Smooth muscle cell (in vitro differentiated cells): ENCODE data around the gene TMEM184B. TPM values are rescaled to one million over a fixed set of nuclear protein-coding genes. Genes with fewer than 3 reads are reported as not detected.

Source experiments
- DNase-seq: peaks from one replicate; lab custom pipeline; 2025; ENCODE audit not compliant: unreplicated experiment; lab: John Stamatoyannopoulos, UW
- H2AFZ ChIP-seq: fragments of 200-600 bp; sonication (generic); 2 replicates; pipeline ENCODE4 v1.6.0; 2016; ENCODE audit warnings: antibody characterized with exemption, low read depth, mild to moderate bottlenecking
- H3F3A ChIP-seq: fragments of 200-600 bp; sonication (generic); 2 replicates; pipeline ENCODE4 v1.6.0; 2017; ENCODE audit warnings: antibody characterized with exemption, low read depth
- H3K27ac ChIP-seq: fragments of 200-600 bp; sonication (generic); 2 replicates; pipeline ENCODE4 v1.5.1; 2016; ENCODE audit warnings: low read depth, mild to moderate bottlenecking
- H3K27me3 ChIP-seq: fragments of 200-600 bp; sonication (generic); 2 replicates; pipeline ENCODE4 v1.6.1; 2016; ENCODE audit warnings: low read depth, mild to moderate bottlenecking
- H3K36me3 ChIP-seq: fragments of 200-600 bp; sonication (generic); 2 replicates; pipeline ENCODE4 v1.5.1; 2016; ENCODE audit warnings: low read depth
- H3K4me1 ChIP-seq: fragments of 200-600 bp; sonication (generic); 2 replicates; pipeline ENCODE4 v1.5.1; 2016; ENCODE audit warnings: low read depth
- H3K4me2 ChIP-seq: fragments of 200-600 bp; sonication (generic); 2 replicates; pipeline ENCODE4 v1.6.0; 2016; ENCODE audit warnings: mild to moderate bottlenecking
- H3K4me3 ChIP-seq: fragments of 200-600 bp; sonication (generic); 2 replicates; pipeline ENCODE4 v1.5.1; 2016; ENCODE audit warnings: mild to moderate bottlenecking
- H3K79me2 ChIP-seq: fragments of 200-600 bp; sonication (generic); 2 replicates; pipeline ENCODE4 v1.6.0; 2016; ENCODE audit warnings: low read depth, mild to moderate bottlenecking
- H3K9ac ChIP-seq: fragments of 200-600 bp; sonication (generic); 2 replicates; pipeline ENCODE4 v1.6.0; 2016; ENCODE audit warnings: low read depth
- H3K9me3 ChIP-seq: fragments of 200-600 bp; sonication (generic); replicated peaks from 2 replicates; pipeline ENCODE4 v1.5.1; 2016; ENCODE audit warnings: low read depth
- H4K20me1 ChIP-seq: fragments of 200-600 bp; sonication (generic); 2 replicates; pipeline ENCODE4 v1.6.0; 2016; ENCODE audit warnings: low read depth
- WGBS: methylation state at CpG from one replicate; pipeline ENCODE4 v1.1.7; 2016; ENCODE audit warnings: low lambda C conversion rate; 5-methylcytosine and 5-hydroxymethylcytosine counted together
- polyA plus RNA-seq: library from polyadenylated mRNA; unstranded; fragments of >200 nt; fragmentation: Nextera tagmentation; extraction: Ambion mirVana; gene quantifications from 2 replicates; pipeline ENCODE4 v1.2.1, GENCODE V29; 2016
- total RNA-seq: library from RNA; depleted of rRNA; stranded (reverse); fragments of >200 nt; gene quantifications from 2 replicates; pipeline ENCODE4 v1.2.3, GENCODE V29; 2014
- TF ChIP-seq, protein P1 (sequence below): fragments of 200-600 bp; sonication (generic); IDR thresholded peaks from 2 replicates; pipeline ENCODE4 v1.5.1; 2017; ENCODE audit warnings: borderline replicate concordance, mild to moderate bottlenecking, antibody characterized with exemption; ENCODE audit not compliant: insufficient read depth, poor library complexity, severe bottlenecking

TMEM184B gene
- total and polyA plus RNA-seq, 2 experiments from 2014 or later, result 34.1 to 96.3 TPM

DNA sequence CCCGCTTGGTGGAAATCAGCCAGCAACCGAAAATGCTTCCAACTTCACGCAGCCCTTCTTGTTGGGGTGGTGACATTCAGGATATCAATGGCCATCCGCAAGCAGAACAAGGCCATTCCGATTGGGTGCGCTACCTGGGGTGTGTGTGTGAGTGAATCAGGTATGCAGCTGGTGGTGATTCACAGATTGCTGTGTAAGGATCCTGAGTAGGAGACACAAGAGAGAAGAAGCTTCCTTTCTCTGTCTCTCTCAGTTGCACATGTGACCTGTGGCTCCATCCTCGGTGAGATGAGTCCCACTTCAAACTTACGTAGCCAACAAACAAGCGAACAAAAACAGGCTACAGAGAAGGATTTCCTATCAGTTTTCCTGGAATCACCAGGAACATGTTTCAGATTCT, 9.6 kb upstream of the TMEM184B start:
- H3K79me2 ChIP-seq, result no peaks in the 10 kb centered on the region
- TF ChIP-seq, protein P1, sequence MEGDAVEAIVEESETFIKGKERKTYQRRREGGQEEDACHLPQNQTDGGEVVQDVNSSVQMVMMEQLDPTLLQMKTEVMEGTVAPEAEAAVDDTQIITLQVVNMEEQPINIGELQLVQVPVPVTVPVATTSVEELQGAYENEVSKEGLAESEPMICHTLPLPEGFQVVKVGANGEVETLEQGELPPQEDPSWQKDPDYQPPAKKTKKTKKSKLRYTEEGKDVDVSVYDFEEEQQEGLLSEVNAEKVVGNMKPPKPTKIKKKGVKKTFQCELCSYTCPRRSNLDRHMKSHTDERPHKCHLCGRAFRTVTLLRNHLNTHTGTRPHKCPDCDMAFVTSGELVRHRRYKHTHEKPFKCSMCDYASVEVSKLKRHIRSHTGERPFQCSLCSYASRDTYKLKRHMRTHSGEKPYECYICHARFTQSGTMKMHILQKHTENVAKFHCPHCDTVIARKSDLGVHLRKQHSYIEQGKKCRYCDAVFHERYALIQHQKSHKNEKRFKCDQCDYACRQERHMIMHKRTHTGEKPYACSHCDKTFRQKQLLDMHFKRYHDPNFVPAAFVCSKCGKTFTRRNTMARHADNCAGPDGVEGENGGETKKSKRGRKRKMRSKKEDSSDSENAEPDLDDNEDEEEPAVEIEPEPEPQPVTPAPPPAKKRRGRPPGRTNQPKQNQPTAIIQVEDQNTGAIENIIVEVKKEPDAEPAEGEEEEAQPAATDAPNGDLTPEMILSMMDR, result no peak
- no peaks in the 10 kb centered on the region for H3K27me3 ChIP-seq
- H3K4me2 ChIP-seq, result no peak overlapping the region
- H3K9ac ChIP-seq, result no peak overlapping the region
- H3K4me3 ChIP-seq, result no peak overlapping the region
- H3K9me3 ChIP-seq, result no peaks in the 10 kb centered on the region
- H2AFZ ChIP-seq, result no peak overlapping the region
- peaks cover 3% of the 10 kb centered on the region for H3K4me1 ChIP-seq
- H4K20me1 ChIP-seq, result no peaks in the 10 kb centered on the region
- peaks cover 17% of the 10 kb centered on the region for H3F3A ChIP-seq
- no peaks in the 10 kb centered on the region for H3K36me3 ChIP-seq
- WGBS, result 91% methylated on average over 9 of the region's 9 CpGs
- peak overlapping the region; percentile 87 for H3K27ac ChIP-seq
- no peak for DNase-seq

DNA sequence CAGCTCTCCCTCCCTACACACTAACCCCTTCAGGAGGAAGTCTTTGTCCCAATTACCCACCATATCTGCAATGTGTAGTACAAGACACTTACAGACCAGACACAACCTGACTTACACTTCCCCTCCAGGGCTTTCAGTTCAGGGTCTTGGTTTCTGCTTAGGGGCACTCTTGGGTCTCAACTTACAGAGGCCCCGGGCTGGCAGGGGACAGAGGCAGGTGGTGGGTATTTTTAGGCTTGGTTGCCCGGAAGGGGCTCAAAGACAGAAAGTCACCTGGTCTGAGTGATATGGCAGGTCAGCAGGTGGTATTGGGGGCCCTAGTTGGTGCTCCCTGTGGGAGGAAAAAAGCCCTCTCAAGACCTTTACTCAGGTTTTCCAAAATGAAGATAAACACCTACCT, 3.4 kb upstream of the TMEM184B start:
- H3K4me3 ChIP-seq, result no peak overlapping the region
- H3F3A ChIP-seq, result no peaks in the 10 kb centered on the region
- peaks cover 11% of the 10 kb centered on the region for H4K20me1 ChIP-seq
- TF ChIP-seq, protein P1, result no peak
- H3K79me2 ChIP-seq, result peaks cover 19% of the 10 kb centered on the region
- no peak for DNase-seq
- H3K4me2 ChIP-seq, result no peak overlapping the region
- no peaks in the 10 kb centered on the region for H3K36me3 ChIP-seq
- no peaks in the 10 kb centered on the region for H3K9me3 ChIP-seq
- no peak overlapping the region for H3K9ac ChIP-seq
- no peak overlapping the region for H3K27ac ChIP-seq
- no peak overlapping the region for H2AFZ ChIP-seq
- H3K27me3 ChIP-seq, result no peaks in the 10 kb centered on the region
- H3K4me1 ChIP-seq, result peaks cover 7% of the 10 kb centered on the region
- WGBS, result 96% methylated on average over 2 of the region's 2 CpGs

DNA sequence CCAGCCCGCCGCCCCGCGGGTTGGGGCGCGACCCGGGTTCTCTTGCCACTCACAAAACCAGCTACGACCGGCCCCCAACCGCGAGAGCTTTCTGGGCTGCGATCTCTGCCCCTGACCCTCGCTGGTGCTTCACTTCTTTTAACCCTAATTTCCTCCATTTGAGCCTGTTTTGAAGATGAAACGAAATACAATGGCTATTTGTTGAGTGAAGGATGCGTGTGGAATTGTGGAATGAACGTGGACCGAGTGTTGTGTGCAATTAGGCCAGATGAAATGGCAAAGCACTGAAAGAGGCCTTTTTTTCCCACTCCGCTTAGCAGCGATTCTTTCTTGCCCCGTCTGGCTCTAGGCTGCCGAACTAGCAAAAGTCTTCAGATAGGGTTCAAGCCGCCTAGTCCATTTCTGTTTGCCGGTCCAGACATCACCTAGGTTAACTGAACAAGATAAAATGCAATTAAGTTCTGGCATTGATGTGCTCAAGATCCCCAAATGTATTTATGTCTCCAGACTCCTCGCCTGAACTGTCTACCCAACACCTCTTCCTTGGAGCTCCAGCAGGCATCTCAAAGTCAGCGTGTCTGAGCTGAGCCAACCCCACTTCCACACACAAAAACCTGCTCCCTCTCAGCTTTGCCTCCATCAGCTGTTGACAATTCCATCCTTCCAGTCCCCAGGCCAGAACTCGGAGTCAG, 471 bp upstream of the TMEM184B start:
- Histone ChIP-seq H3K27me3 (no peaks in the 10 kb centered on the region), H3K9ac (peak overlapping the region; percentile 96)
- 30% methylated on average over 19 of the region's 26 CpGs for WGBS

More for the DNA sequence above, 471 bp upstream of the TMEM184B start:
- H3K36me3 ChIP-seq, result no peaks in the 10 kb centered on the region
- H3K9me3 ChIP-seq, result no peaks in the 10 kb centered on the region
- TF ChIP-seq, protein P1, result no peak
- peaks cover 48% of the 10 kb centered on the region for H3K79me2 ChIP-seq
- H3F3A ChIP-seq, result no peaks in the 10 kb centered on the region
- H3K4me3 ChIP-seq, result peak overlapping the region; percentile 72
- H4K20me1 ChIP-seq, result peaks cover 40% of the 10 kb centered on the region
- peak overlapping the region; percentile 97 for H3K4me2 ChIP-seq
- DNase-seq, result no peak
- H2AFZ ChIP-seq, result peak overlapping the region; percentile 96
- H3K27ac ChIP-seq, result peak overlapping the region; percentile 87
- peaks cover 7% of the 10 kb centered on the region for H3K4me1 ChIP-seq
